ENCODE measurements around the gene ZGRF1.

GRCh38 chr4:112523764-112524505 is 112.8 kb downstream of the ZGRF1 start:
- no peak for TF ChIP-seq JUN (IDR thresholded peaks at IDR 0.05)
- no peak for TF ChIP-seq EP300 (IDR thresholded peaks at IDR 0.05)
- no peak for TF ChIP-seq CEBPB (IDR thresholded peaks at IDR 0.05)
- peak; percentile 72 for TF ChIP-seq CTCF (IDR thresholded peaks at IDR 0.05)
- TF ChIP-seq MAZ (IDR thresholded peaks at IDR 0.05; ENCODE audit: borderline replicate concordance, low read depth, low read length) = no peak
- TF ChIP-seq NR3C1 (IDR thresholded peaks at IDR 0.05) = no peak
- no peak for TF ChIP-seq HDAC2 (IDR thresholded peaks at IDR 0.05)

All from A549 (cell line).